Myocyte (in vitro differentiated cells): Measurements from ENCODE around the gene MYD88. TPM values are rescaled to one million over a fixed set of nuclear protein-coding genes. Genes with fewer than 3 reads are reported as not detected.
"Not testable (repeated sequence)": the region's sequence is repeated elsewhere in the genome, so short reads cannot be mapped to it uniquely, and the experiment has no call there.

Experiments
- DNase-seq: peaks from one replicate; pipeline ENCODE4 v3.0.0-alpha.2; 2012; ENCODE audit warnings: low read depth
- total RNA-seq: library from RNA; depleted of rRNA; stranded (reverse); fragments of >200 nt; gene quantifications from 2 replicates; pipeline ENCODE4 v1.2.3, GENCODE V29; 2014

The MYD88 gene
- total RNA-seq, 1 donor from 2014 or later = 3.8 TPM

DNA sequence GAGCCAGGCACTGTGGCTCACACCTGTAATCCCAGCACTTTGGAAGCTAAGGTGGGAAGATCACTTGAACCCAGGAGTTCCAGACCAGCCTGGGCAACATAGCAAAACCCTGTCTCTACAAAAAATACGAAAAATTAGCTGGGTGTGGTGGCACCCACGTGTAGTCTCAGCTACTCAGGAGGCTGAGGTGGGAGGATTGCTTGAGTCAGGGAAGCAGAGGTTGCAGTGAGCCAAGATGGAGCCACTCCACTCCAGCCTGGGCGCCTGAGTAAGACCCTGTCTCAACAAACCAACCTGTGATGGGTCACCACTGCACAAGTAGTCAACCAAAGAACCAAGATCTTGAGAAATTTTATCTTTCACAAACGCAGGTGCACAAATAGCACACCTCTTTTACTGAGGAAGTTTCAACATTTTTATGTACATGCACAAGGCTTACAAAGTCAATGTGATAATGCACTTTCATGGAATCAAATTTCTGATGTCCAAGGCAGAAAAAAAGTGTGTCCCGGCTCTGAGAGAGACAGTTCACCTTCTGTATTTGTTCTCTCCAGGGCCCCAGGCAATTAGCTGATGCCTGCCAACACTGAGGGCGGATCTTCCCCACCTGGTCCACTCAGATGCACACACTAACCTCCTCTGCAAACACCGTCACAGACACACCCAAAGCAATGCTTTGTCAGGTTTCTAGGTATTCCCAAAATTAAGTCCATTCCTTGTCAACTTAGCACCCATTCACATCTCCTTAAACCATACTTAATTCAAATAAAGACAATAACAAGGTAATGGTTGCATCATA lies 13.9 kb upstream of the MYD88 start:
- no peak for DNase-seq

DNA sequence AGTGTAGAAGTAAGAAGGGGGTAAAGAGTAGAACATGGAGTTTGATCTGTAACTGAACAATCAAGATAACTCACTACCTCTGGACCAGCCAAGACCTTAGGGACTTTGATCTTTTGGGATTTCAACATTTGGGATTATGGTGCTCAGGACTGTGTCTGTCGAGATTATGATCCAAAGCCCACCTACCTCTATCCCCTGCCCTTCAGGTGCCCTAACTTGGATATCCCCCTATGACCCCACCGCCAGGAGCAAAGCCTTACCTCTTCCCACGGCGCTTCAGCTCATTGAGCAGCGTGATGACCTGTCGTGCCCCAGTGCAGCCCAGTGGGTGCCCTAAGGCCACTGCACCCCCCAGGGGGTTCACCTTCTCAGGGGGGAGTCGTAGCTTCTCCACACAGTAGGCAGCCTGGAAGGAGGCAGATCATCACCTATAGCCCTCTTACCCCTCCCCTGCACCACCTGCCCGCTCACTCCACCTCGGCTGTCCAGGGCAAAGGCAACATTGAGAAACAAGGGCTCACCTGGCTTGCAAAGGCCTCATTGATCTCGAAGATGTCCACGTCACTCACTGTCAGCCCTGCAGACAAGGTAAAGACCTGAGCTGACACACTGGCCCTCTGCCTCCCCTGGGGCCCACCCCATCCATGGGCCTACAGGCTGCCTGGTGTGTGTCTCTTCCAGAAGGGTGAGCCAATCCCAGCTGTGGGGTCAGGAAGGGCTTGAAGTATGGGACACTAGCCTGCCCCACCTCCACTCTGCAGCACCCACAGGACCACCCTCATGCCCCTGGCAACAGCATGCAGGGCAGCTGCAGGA lies 12.9 kb upstream of the MYD88 start:
- no peak for DNase-seq

DNA sequence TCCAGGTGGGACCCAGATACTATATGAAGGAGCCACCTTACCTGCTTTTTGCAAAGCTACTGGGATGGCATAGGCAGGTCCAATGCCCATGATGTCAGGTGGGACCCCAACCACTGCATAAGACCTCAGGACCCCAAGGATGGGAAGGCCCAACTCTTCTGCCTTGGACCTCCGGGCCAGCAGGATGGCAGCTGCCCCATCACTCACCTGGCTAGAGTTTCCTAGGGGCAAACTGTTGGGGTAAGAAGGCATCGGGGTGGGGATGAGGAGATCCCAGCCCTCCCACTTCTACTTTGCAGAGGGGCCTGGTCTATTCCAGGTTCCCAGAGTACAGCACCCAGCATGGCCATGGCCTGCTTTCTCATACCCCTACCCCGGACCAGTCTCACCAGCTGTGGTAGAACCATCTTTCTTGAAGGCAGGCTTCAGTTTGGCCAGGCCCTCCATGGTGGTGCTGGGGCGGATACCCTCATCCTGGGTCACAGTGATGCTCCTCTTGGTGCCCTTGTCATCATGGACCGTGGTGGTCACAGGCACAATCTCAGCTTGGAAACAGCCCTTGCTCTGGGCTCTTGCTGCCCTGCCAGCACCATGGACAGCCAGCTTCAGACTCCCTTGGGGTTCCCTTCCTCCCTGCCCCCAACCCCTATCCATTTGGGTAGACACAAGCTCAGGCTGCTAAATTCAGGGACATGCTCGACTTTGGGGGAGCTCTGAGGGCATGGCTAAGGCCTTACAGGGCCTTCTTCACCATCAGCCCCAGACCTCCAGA lies 12.2 kb upstream of the MYD88 start:
- DNase-seq = no peak

DNA sequence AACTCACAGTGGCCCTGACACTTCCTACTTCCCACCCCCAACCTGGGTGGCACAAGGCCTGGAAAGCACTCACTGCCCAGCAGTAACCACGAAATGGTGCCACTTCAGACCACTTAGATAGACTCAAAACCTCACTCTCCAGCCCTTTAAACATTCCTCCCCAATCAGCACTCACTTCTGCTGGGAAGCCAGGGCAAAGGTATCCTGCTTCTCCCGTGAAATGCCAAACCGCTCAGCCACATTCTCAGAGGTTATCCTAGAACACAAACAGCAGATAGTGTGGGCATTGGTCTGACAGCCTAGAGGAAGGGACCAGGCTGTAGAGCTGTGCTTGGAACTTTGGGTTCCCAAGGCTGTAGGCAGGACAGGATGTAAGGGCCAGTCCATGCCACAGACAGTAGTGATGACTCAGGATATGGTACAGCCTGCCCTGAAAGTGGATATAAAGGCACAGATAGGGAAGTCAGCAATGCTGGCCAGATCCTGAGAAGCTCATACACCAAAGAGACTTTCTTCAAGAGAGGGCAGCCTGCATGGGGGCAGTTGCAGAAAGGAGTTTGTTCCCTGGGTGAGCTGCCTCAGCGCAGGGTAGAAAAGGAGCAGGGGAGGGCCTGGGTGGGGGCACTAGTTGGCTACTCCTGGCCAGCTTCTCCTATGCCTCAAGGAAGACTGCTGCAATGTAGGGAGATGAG lies 10.7 kb upstream of the MYD88 start:
- DNase-seq = no peak

DNA sequence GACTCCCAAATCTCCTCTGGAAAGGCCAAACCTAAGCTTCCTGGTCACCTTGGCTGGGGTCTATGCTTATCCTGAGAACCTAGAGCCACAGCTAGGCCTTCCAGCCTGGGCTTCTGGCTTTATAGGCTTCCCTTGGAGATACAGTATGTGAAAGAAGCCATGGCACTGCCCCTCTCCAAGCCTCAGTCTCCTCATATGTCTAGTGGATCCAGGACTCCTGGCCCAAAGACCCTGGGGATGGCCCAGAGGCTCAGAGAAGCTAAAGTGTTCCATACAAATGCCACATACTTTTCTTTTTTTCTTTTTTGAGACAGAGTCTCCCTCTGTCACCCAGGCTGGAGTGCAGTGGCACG lies 10.2 kb upstream of the MYD88 start:
- DNase-seq = no peak

DNA sequence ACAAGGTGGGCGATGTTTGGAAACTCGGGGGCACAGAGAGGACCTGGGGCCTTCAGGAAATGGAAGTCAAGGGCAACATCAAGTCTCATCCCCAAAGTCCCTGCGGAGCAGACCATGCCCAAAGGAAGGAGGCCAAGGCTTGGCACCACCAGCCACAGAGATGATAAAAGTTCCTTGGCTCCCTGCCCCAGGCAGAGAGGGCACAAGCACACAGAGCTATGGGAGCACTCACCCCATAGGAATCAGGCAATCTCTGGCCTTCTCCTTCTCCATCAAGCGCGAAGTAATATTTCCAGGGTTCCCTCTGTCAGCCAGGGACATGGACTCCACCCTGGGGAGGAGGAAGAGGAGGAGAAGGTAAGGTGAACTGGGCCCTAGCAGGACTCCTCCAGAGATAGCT lies 9.4 kb upstream of the MYD88 start:
- DNase-seq = no peak

DNA sequence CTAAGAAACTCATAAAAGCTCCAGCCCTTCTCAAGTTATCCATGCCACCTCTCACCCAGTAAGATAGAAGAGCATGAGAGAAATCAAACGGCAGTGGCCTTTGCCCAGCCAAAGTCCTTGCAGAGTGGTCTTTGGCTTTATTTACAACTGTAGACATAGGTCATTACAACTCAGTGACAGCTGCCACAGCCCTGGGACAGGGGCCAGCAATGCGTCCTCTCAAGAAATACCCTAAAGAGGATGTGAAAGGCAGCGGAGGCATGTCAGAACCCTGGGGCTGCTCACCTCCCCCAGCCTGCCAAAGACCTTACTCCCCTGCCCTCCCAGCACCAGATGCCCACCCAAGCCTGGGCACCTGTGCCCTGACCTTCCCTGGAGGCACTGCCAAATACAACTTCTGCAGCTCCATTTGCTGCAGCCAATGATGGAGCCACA lies 7.8 kb upstream of the MYD88 start:
- peak; percentile 22 for DNase-seq

DNA sequence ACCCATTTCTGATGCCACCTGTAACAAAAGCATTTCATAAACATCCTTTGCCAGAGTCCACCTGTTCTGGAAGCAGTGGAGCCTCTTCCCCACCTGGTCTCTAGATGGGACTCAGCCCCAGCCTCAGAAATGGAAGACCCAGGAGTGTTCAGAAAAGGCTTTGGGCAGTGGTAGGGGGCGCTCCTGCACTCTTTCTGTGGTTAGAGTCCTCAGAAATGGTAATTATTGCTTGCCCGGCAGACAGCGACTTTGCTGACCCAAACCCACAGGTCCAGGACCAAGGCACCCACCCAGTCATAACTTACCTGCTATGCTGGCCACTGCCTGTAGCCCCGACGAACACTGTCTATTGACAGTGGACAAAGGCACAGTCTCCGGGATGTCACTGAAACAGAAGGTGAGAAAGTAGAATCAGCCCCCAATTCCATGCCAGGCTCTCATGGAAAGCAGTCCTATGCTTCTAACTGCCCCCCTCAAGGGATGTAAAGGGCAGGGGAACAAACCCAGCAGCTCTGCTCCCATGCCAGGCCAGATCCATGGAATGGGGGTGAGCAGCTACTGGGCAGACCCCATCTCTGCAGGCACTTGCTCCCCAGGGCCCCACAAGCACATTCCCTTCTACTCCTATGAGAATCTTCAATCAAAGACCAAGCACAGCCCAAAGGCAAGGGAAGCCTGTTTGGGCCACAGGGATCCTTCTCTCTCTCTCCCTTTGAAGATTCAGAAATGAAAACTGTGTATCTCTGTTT lies 6.7 kb upstream of the MYD88 start:
- no peak for DNase-seq

DNA sequence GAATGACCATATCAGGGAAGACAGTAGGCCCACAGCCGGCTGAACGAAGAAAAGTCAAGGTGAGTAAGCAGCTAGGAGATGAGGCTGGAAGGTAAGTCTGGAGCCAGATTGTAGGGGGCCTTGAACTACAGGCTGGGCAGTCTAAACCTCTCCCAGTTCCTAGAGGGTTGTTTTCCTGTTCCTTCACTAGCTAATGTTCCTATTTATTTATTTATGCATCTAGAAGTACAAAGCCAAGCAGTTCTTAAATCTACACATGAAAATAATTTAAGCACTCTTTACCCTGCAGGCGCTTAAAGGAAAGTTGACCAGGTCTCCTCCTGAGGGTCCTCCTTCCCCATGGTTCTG lies 5.3 kb upstream of the MYD88 start:
- DNase-seq = no peak

DNA sequence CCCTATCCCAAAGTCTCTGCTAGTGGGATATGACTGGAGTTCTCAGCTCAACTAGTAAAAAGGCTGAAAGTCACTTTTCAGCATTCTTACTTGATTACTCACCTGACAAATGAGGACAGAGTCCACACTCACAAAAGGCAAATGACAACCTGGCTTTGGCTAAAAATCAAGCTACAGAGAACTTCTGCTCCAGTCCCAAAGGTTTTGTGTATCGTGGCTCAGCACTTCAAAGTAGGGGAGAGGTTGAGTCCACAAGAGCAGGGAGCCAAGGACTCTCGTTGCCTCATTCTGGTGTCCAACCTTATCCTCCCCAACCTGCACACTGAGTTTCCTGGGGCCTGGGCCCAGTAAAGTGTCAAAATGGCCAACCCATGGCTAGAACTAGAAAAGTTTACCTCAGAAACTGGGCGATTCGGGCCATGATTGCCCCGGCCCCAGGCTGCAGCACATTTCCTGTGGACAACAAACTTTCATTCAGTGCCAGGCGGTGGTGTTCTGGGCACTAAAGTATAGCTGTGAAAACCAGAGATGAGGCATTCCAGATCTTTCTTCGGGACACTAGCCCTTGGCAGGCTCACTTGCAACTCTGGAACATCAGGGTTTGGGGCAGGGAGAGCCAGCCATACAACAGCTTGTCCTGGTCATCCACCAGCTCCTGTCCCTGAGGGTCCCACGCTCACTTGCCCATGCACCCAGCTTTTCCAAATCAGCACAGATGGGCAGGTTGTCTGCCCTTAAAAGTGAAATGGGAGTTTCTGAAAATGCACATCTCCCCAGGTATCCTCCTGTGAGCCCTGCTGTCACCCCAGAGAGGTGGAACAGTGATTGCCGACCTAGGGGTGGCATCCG lies 4.7 kb upstream of the MYD88 start:
- no peak for DNase-seq

DNA sequence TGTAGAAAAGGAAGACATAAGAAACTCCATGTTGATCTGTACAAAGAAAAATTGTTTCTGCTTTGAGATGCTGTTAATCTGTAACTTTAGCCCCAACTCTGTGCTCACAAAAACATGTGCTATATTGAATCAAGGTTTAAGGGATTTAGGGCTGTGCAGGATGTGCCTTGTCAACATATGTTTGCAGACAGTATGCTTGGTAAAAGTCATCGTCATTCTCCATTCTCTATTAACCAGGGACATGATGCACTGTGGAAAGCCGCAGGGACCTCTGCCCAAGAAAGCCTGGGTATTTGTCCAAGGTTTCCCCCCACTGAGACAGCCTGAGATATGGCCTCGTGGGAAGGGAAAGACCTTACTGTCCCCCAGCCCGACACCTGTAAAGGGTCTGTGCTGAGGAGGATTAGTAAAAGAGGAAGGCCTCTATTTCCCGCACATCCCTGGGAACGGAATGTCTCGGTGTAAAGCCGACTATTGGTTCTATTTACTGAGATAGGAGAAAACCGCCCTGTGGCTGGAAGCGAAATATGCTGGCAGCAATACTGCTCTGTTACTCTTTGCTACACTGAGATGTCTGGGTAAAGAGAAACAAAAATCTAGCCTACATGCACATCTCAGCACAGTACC lies 3.8 kb upstream of the MYD88 start:
- DNase-seq = not testable (repeated sequence)

DNA sequence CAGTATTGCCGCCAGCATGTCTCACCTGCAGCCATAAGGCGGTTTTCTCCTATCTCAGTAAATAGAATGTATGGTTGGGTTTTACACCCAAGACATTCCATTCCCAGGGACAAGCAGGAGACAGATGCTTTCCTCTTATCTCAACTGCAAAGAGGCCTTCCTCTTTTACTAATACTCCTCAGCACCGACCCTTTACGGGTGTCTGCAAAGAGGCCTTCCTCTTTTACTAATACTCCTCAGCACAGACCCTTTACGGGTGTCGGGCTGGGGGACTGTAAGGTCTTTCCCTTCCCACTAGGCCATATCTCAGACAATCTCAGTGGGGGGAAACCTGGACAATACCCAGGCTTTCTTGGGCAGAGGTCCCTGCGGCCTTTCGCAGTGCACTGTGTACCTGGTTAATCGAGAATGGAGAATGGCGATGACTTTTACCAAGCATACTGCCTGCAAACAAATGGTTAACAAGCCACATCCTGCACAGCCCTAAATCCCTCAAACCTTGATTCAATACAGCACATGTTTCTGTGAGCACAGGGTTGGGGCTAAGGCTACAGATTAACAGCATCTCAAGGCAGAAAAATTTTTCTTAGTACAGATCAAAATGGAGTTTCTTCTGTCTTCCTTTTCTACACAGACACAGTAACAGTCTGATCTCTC lies 2.7 kb upstream of the MYD88 start:
- not testable (repeated sequence) for DNase-seq

DNA sequence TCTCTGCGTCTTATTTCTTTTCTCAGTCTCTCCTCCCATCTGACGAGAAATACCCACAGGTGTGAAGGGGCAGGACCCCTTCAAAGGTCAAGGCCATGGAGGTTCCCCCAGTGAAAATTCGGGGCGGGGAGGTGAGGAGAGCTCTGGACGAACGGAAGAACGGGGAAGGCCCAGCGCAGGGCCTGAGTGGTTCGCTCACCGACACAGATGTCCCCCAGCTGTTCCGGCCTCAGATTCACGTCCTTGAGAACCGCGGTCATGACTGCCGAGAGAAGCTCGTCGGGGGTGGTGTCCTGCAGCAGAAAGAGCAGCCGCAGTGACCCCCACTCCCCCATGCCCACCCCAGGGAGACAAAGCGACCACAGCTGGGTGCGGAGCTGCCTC lies 2.1 kb upstream of the MYD88 start:
- DNase-seq = peak; percentile 58

DNA sequence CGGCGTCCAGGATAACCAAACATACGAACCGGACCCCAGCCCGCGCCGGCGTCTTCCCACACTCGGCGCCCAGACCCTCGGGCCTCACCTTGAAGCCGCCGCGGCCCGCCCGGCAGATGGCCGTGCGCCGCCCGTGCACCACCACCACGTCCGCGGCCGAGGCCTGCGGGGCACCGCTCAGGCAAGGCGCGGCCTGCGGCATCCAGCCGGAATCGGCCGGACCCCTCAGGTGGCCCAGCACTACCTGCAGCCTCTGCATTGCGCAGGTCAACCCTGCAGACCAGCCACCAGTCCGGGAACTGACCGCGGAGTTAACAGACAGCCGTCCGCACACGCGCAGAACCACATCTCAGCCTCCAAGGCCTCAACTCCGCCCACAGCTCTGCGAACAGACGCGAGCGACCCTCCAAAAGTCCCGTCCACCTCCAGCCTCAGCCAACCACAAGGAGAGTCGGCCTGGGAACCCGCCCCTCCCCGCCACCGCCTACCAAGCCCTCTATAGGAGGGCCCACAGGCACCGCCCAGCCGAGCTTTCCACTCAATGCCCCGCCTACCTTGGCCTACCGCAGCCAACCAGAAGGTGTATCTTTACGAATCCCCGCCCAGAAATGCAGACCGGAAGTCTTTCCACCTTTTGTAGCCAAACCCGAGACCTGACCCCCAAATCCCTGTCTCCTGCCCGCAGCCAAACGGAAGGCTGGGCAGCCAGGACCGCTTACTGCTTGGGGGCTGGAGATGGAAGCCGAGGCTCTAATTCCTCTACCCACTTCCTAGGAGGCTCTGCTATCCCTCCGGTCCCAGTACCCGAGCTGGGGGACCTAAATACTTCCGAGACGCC lies 1.5 kb upstream of the MYD88 start, which contains the start of gene ACAA1:
Gene ACAA1, minus strand, starts transcription at position 351 of the 838 bp plus-strand sequence. Its CDS starts 92 bp downstream, at position 259.
- DNase-seq = peak; percentile 99

DNA sequence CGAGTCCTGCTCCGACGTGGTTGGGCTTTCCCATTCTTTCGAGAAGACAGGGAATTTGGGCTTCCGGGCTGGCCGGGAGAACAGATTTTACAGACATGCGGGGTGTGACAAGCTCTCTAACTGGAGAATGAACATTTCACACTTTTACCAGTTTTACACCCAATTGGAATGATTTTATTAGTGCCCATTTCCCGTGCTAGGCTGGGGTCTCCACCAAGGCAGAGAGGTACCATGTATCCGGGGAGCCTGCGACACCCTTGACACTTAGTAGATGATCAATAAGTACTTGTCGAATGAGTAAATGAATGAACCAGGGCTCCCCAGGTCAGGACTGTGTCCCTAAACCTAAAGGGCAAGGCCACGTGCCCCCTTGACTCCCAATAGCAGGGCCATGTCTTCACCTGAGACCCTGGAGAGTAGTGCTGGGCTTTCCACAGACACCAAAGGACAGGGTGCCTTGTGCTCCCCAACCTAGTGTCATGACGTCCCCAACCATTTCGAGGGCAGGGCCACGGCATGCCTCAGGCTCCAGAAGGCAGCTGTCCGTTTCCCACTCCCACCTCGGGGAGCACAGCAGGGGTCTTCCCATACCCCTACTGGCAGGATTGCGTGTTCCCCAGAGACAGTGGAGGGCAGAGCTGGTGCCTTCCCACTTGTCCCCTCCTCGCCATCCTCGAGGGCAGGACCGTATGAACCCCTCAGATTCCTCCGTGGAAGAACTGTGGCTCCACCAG lies 679 bp upstream of the MYD88 start:
- DNase-seq = peak; percentile 33

DNA sequence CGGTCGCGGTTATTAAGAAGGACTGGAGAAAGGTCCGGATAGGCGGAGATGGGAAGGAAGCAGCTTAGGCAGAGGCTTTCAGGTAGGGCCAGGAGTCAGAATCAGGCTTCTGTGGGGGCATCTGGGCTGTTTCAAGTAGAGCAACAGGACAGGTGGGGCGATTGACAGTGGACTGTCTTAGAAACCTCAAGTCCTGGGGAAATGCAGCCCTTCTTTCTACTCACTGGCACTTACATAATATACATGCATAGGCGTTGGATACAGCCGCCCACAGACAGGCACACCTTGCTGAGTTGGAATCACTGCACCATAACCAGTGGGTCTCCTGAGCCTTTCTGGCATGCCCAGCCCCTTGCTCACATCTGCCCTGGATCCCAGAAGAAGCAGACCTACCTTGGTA lies 730 bp downstream of the MYD88 start:
- DNase-seq = no peak

DNA sequence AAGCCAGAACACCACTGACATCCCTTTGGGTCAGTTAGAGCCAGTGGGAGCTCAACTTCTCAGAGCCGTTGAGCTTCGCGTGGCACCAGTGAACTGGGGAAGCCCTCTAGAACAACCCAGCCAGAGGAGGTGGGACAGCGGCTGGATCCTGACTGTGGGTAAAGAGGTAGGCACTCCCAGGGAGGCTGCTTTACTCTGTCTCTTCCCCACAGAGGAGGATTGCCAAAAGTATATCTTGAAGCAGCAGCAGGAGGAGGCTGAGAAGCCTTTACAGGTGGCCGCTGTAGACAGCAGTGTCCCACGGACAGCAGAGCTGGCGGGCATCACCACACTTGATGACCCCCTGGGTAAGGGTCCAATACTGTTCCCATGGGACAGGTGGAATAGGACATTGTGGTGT lies 1.2 kb downstream of the MYD88 start:
- DNase-seq = no peak
